PC-3 (cell line): Measurements from ENCODE around the gene USH1G. TPM values are rescaled to one million over a fixed set of nuclear protein-coding genes. Genes with fewer than 3 reads are reported as not detected.
A peak's percentile ranks its signal among the peaks of the same experiment; 100 is the strongest.

Source experiments
- ATAC-seq: fragments of 200-7000 bp; cut with Tn5 transposase; 2 replicates; pipeline ENCODE4 v1.9.1; 2020; ENCODE audit warnings: mild to moderate bottlenecking, moderate library complexity
- BruUV-seq: library from RNA; stranded (reverse); fragments of 400-500 nt; replicated peaks from 2 replicates; lab custom pipeline; 2021; lab: Mats Ljungman, UMichigan
- CTCF ChIA-PET: fragments of 300-600 bp; sonication (Branson Sonifier 250); formaldehyde crosslinking; loops from one replicate; lab custom pipeline; 2022; ENCODE audit warnings: antibody characterized with exemption; lab: Charles Lee
- POLR2A ChIA-PET: fragments of 300-600 bp; sonication (Branson Sonifier 250); formaldehyde crosslinking; loops from one replicate; lab custom pipeline; 2022; ENCODE audit warnings: antibody characterized with exemption; ENCODE audit not compliant: unreplicated experiment; lab: Charles Lee
- DNase-seq: peaks from one replicate; pipeline ENCODE4 v3.0.0-alpha.2; 2015
- H2AFZ ChIP-seq: fragments of 300-600 bp; sonication (generic); 2 replicates; pipeline ENCODE4 v1.6.0; 2016; ENCODE audit warnings: antibody characterized with exemption, low read length
- H3F3A ChIP-seq: fragments of 300-600 bp; sonication (generic); one replicate; pipeline ENCODE4 v1.6.0; 2017; ENCODE audit warnings: antibody characterized with exemption, low read length, control low read depth, mild to moderate bottlenecking; ENCODE audit not compliant: unreplicated experiment
- H3K27ac ChIP-seq: fragments of 300-600 bp; sonication (generic); 2 replicates; pipeline ENCODE4 v1.5.1; 2016; ENCODE audit warnings: mild to moderate bottlenecking, low read length
- H3K27me3 ChIP-seq: fragments of 300-600 bp; sonication (generic); 2 replicates; pipeline ENCODE4 v1.6.1; 2016; ENCODE audit warnings: low read length, mixed read lengths
- H3K36me3 ChIP-seq: fragments of 300-600 bp; sonication (generic); 2 replicates; pipeline ENCODE4 v1.6.1; 2016; ENCODE audit warnings: low read depth, mixed run types, low read length, mixed read lengths
- H3K4me1 ChIP-seq: fragments of 300-600 bp; sonication (generic); 2 replicates; pipeline ENCODE4 v1.5.1; 2016; ENCODE audit warnings: low read length; ENCODE audit not compliant: insufficient read depth
- H3K4me2 ChIP-seq: fragments of 300-600 bp; sonication (generic); 2 replicates; pipeline ENCODE4 v1.6.0; 2016; ENCODE audit warnings: low read length
- H3K4me3 ChIP-seq: fragments of 300-600 bp; sonication (generic); 2 replicates; pipeline ENCODE4 v1.5.1; 2016; ENCODE audit warnings: mild to moderate bottlenecking, low read length, mixed read lengths
- H3K79me2 ChIP-seq: fragments of 300-600 bp; sonication (generic); 2 replicates; pipeline ENCODE4 v1.6.1; 2017; ENCODE audit warnings: low read length, mixed read lengths
- H3K9ac ChIP-seq: fragments of 300-600 bp; sonication (generic); 2 replicates; pipeline ENCODE4 v1.6.0; 2016; ENCODE audit warnings: mild to moderate bottlenecking, low read length
- H3K9me2 ChIP-seq: fragments of 300-600 bp; sonication (generic); replicated peaks from 2 replicates; pipeline ENCODE4 v1.6.1; 2016; ENCODE audit warnings: mixed run types, low read length, mixed read lengths
- H3K9me3 ChIP-seq: fragments of 300-600 bp; sonication (generic); 2 replicates; pipeline ENCODE4 v1.6.1; 2016; ENCODE audit warnings: low read length, mixed read lengths
- H4K20me1 ChIP-seq: fragments of 300-600 bp; sonication (generic); 2 replicates; pipeline ENCODE4 v1.6.1; 2016; ENCODE audit warnings: low read length, mixed read lengths
- EZH2 ChIP-seq: fragments of 300-600 bp; sonication (generic); IDR thresholded peaks from one replicate; pipeline ENCODE4 v1.6.1; 2017; ENCODE audit warnings: antibody characterized with exemption, mild to moderate bottlenecking, low read length; ENCODE audit not compliant: unreplicated experiment
- EZH2phosphoT487 ChIP-seq: fragments of 300-600 bp; sonication (generic); IDR thresholded peaks from 2 replicates; pipeline ENCODE4 v1.6.1; 2018; ENCODE audit warnings: mild to moderate bottlenecking, antibody characterized with exemption, low read length, borderline replicate concordance
- intact Hi-C: fragments of 100-400 bp; cut with micrococcal nuclease; formaldehyde crosslinking; loops from 2 replicates; pipeline ENCODE4 v1.9.0; 2023
- total RNA-seq: library from RNA; depleted of rRNA; stranded (reverse); fragments of >200 nt; gene quantifications from 2 replicates; pipeline ENCODE4 v1.2.3, GENCODE V29; 2014
- TF ChIP-seq, protein P1 (sequence below): fragments of 300-600 bp; sonication (generic); conservative IDR thresholded peaks from 2 replicates; pipeline ENCODE4 v1.5.1; 2017; ENCODE audit warnings: antibody characterized with exemption, low read depth, mild to moderate bottlenecking, low read length

USH1G gene
- total RNA-seq, 1 experiment from 2014 or later: 0.04 TPM

- Histone ChIP-seq H3K4me2 (peak overlapping the region; percentile 100), H2AFZ (peak overlapping the region; percentile 85), H3K79me2 (0 out of 2 replicates have a peak, but pooled peaks cover 3% of the 10 kb centered on the region), H3F3A (no peaks in the 10 kb centered on the region), H3K27me3 (no peaks in the 10 kb centered on the region), H4K20me1 (no peaks in the 10 kb centered on the region), H3K9ac (peak overlapping the region; percentile 91), H3K36me3 (no peaks in the 10 kb centered on the region), H3K9me3 (no peaks in the 10 kb centered on the region), H3K4me1 (peaks cover 19% of the 10 kb centered on the region), H3K27ac (peak overlapping the region; percentile 54), H3K9me2 (no peaks in the 10 kb centered on the region), H3K4me3 (peak overlapping the region; percentile 97)
- intact Hi-C loops: no loop called here
- BruUV-seq: TSS peak; percentile 99
- TF ChIP-seq EZH2phosphoT487: no peak
- no peak for TF ChIP-seq EZH2
- TF ChIP-seq, protein P1, sequence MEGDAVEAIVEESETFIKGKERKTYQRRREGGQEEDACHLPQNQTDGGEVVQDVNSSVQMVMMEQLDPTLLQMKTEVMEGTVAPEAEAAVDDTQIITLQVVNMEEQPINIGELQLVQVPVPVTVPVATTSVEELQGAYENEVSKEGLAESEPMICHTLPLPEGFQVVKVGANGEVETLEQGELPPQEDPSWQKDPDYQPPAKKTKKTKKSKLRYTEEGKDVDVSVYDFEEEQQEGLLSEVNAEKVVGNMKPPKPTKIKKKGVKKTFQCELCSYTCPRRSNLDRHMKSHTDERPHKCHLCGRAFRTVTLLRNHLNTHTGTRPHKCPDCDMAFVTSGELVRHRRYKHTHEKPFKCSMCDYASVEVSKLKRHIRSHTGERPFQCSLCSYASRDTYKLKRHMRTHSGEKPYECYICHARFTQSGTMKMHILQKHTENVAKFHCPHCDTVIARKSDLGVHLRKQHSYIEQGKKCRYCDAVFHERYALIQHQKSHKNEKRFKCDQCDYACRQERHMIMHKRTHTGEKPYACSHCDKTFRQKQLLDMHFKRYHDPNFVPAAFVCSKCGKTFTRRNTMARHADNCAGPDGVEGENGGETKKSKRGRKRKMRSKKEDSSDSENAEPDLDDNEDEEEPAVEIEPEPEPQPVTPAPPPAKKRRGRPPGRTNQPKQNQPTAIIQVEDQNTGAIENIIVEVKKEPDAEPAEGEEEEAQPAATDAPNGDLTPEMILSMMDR: no peak
- DNase-seq: peak; percentile 100
- ATAC-seq: peak; percentile 92
- ChIA-PET POLR2A (interaction anchor here (0.5 to 1.0 kb wide), 18 partner anchors 9 to 1511 kb away, joined by 3 to 46 read pairs (median 4); partner anchors contain the start of genes GRIN2C and SLC25A19), CTCF (interaction anchor here (0.5 to 1.3 kb wide), 9 partner anchors 9 to 328 kb away, joined by 3 to 10 read pairs (median 3); no protein-coding TSS in a partner anchor)
These were observed 49.8 kb downstream of the USH1G start for GRCh38 chr17:74873037-74873873.

DNA sequence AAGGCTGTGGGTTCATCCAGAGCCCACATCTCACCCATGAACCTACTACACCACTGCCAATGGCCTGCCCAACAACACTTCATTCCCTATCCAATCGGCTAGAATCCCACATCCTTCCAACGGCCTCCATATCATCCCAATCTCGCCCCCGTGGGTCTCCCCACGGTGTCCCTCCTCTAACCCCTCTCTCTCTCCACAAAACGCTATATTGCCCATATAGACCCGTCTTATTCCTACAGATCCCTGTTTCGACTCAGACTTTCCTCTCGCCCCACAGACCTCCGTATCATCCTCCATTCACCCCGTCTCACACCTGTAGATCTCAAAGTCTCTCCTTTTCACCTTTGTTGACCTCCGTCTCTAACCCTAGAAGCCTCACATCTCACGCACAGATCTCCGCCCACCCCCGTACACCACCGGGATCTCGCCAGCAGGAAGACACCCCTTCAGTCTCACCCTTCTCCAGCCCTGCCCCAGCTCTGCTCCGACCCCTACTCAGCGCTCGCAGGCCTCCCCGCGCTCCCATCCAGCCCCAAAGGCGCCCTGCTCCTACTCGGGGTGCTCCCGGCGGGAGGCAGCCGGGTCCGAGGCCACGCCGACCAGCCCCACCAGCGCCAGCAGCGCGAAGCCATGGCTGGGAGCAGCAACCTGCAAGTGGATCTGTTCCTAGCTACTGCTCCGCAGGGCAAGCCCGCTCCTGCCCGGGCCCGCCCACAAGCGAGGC lies 50.6 kb downstream of the USH1G start, which contains the start of gene FDXR:
Gene FDXR (minus strand): TSS at position 682 of the 724 bp plus-strand sequence. CDS start 50 bp downstream, at position 632.
- peak; percentile 21 for DNase-seq
- no TSS peak for BruUV-seq

More for the DNA sequence above, 50.6 kb downstream of the USH1G start, which contains the start of gene FDXR:
- Histone ChIP-seq H3K27ac (peak within 1 kb of the TSS; percentile 54), H3K4me2 (peak within 1 kb of the TSS; percentile 100), H3K9me3 (no peaks in the 10 kb centered on the region), H3K79me2 (0 out of 2 replicates have a peak, but pooled peaks cover 3% of the 10 kb centered on the region), H4K20me1 (no peaks in the 10 kb centered on the region), H3K36me3 (no peaks in the 10 kb centered on the region), H3K4me3 (peak within 1 kb of the TSS; percentile 97), H3F3A (no peaks in the 10 kb centered on the region), H2AFZ (peak within 1 kb of the TSS; percentile 97), H3K9ac (peak within 1 kb of the TSS; percentile 91), H3K4me1 (peaks cover 19% of the 10 kb centered on the region), H3K9me2 (no peaks in the 10 kb centered on the region), H3K27me3 (no peaks in the 10 kb centered on the region)
- ChIA-PET POLR2A (interaction anchor here (0.5 to 1.0 kb wide), 11 partner anchors 9 to 442 kb away, joined by 3 to 15 read pairs (median 3); partner anchors contain the start of gene SLC25A19), CTCF (interaction anchor here (0.5 to 1.3 kb wide), 6 partner anchors 8 to 329 kb away, joined by 3 to 10 read pairs (median 3); no protein-coding TSS in a partner anchor)
- ATAC-seq: peak; percentile 84
- intact Hi-C loops: no loop called here
- TF ChIP-seq EZH2 (no peak), EZH2phosphoT487 (no peak)
- TF ChIP-seq, protein P1: no peak
